ENCODE results near the gene KLK4.
"Not testable (repeated sequence)": the region's sequence is repeated elsewhere in the genome, so short reads cannot be mapped to it uniquely, and the experiment has no call there.

KLK4 gene

GRCh38 chr19:50912727-50913716 lies 1.8 kb upstream of the KLK4 start:
- no peak for DNase-seq

- no peak for DNase-seq
These were observed 956 bp upstream of the KLK4 start for GRCh38 chr19:50912102-50912599.

- DNase-seq: no peak
These were observed 473 bp downstream of the KLK4 start for GRCh38 chr19:50910722-50911121.

GRCh38 chr19:50909240-50910070 lies 1.7 kb downstream of the KLK4 start:
- DNase-seq: no peak

- no peak for DNase-seq
These were observed 2.9 kb downstream of the KLK4 start for GRCh38 chr19:50908336-50908735.

- no peak for DNase-seq
These were observed 5.0 kb downstream of the KLK4 start for GRCh38 chr19:50906217-50906616.

GRCh38 chr19:50902640-50903039 lies 8.6 kb downstream of the KLK4 start:
- DNase-seq: no peak

GRCh38 chr19:50899569-50899968 lies 11.6 kb downstream of the KLK4 start:
- DNase-seq: no peak

- DNase-seq: no peak
These were observed 13.2 kb downstream of the KLK4 start for GRCh38 chr19:50898018-50898417.

GRCh38 chr19:50897612-50898011 lies 13.6 kb downstream of the KLK4 start:
- DNase-seq: no peak

- no peak for DNase-seq
These were observed 14.0 kb downstream of the KLK4 start for GRCh38 chr19:50897191-50897607.

- no peak for DNase-seq
These were observed 14.5 kb downstream of the KLK4 start for GRCh38 chr19:50896591-50897190.

- not testable (repeated sequence) for DNase-seq
These were observed 15.1 kb downstream of the KLK4 start for GRCh38 chr19:50896089-50896590.

- DNase-seq: no peak
These were observed 16.5 kb downstream of the KLK4 start for GRCh38 chr19:50894478-50895356.

- DNase-seq: no peak
These were observed 18.0 kb downstream of the KLK4 start for GRCh38 chr19:50893047-50893736.

- no peak for DNase-seq
These were observed 20.0 kb downstream of the KLK4 start for GRCh38 chr19:50891253-50891625.

- DNase-seq: no peak
These were observed 20.6 kb downstream of the KLK4 start for GRCh38 chr19:50890422-50891252.

GRCh38 chr19:50889638-50890037 lies 21.6 kb downstream of the KLK4 start:
- no peak for DNase-seq

- DNase-seq: no peak
These were observed 29.0 kb downstream of the KLK4 start for GRCh38 chr19:50882188-50882587.

GRCh38 chr19:50880241-50880640 lies 31.0 kb downstream of the KLK4 start:
- no peak for DNase-seq

Measured in cerebellar nuclear complex (tissue), 1 donor.